ENCODE data around the gene RASL12. TPM values are rescaled to one million over a fixed set of nuclear protein-coding genes. Genes with fewer than 3 reads are reported as not detected.

Gene RASL12
- total and polyA plus RNA-seq, 2 of the 8 experiments (the other 6 are each of a cell fraction or from before 2014, with no cell fraction given), result 9.5 to 10.3 TPM

GRCh38 chr15:65115086-65115485, 47.3 kb upstream of the RASL12 start, which contains the start of gene UBAP1L:
TSS of gene UBAP1L (minus strand) at chr15:65115200. CDS start at chr15:65106215, 8,985 bp downstream.
- H3K9ac ChIP-seq (replicated peaks in 1 of 4; ENCODE audit: extremely low read depth in 1 of 4, low read depth in 3 of 4, low read length in 3 of 4), result no peak within 1 kb of the TSS
- H3K36me3 ChIP-seq (ENCODE audit: control insufficient read depth in 2 of 4, insufficient read depth in 4 of 4, low read length in 3 of 4), result peaks cover 6 to 27% (median 20%) of the 10 kb centered on the region in 4 experiments; a peak in 5 of 8 replicates
- no peaks in the 10 kb centered on the region for H3K79me1 ChIP-seq (ENCODE audit: low read depth, low read length)
- DNase-seq (ENCODE audit: low read depth in 1 of 2, low spot score in 2 of 2) (no peak), FAIRE-seq (no peak)
- no peaks in the 10 kb centered on the region for H3K79me2 ChIP-seq (ENCODE audit: control insufficient read depth in 1 of 2, insufficient read depth in 2 of 2, low read length in 2 of 2)
- H3K23me2 ChIP-seq (ENCODE audit: low read depth, low read length), result no peaks in the 10 kb centered on the region
- H2BK12ac ChIP-seq (ENCODE audit: low read depth, low read length), result no peak within 1 kb of the TSS
- H4K20me1 ChIP-seq (replicated peaks in 1 of 2; ENCODE audit: control insufficient read depth in 1 of 2, insufficient read depth in 2 of 2, low read length in 2 of 2), result no peaks in the 10 kb centered on the region
- no peak within 1 kb of the TSS for H2BK120ac ChIP-seq (replicated peaks; ENCODE audit: low read depth, low read length)
- H3K9me3 ChIP-seq (ENCODE audit: insufficient read depth in 2 of 2, low read depth in 1 of 2, low read length in 1 of 2), result no peaks in the 10 kb centered on the region
- no peak within 1 kb of the TSS for H3K4ac ChIP-seq (replicated peaks; ENCODE audit: insufficient read length, low read depth, low read length)
- no peak within 1 kb of the TSS for H4K8ac ChIP-seq (ENCODE audit: extremely low read depth, insufficient read depth, low read length)
- no peak within 1 kb of the TSS for H3K56ac ChIP-seq (replicated peaks; ENCODE audit: insufficient read length, low read depth, low read length)
- CTCF ChIA-PET (ENCODE audit: partially characterized antibody), result interaction anchor here (0.6 to 3.4 kb wide), 8 partner anchors 14 to 83 kb away, joined by 3 to 13 read pairs (median 4); no protein-coding TSS in a partner anchor
- no peak within 1 kb of the TSS for H2BK15ac ChIP-seq (ENCODE audit: low read length)
- H4K91ac ChIP-seq (replicated peaks; ENCODE audit: insufficient read length, low read length), result no peak within 1 kb of the TSS
- POLR2A ChIA-PET (ENCODE audit: partially characterized antibody), result interaction anchor here (1.0 to 1.3 kb wide), 2 partner anchors 14 to 62 kb away, joined by 3 to 4 read pairs; no protein-coding TSS in a partner anchor
- H3K4me2 ChIP-seq (ENCODE audit: insufficient read depth in 1 of 2, low read depth in 2 of 2, low read length in 2 of 2), result no peak within 1 kb of the TSS
- no peak within 1 kb of the TSS for H2AFZ ChIP-seq (ENCODE audit: low read length)
- H2BK20ac ChIP-seq (ENCODE audit: low read length), result no peak within 1 kb of the TSS
- H2BK5ac ChIP-seq (ENCODE audit: low read depth, low read length), result no peak within 1 kb of the TSS
- H3K27me3 ChIP-seq (replicated peaks in 1 of 4; ENCODE audit: control insufficient read depth in 3 of 4, extremely low read depth in 1 of 4, insufficient read depth in 3 of 4, low read length in 3 of 4), result no peaks in the 10 kb centered on the region
- H3K14ac ChIP-seq (ENCODE audit: insufficient read length), result no peak within 1 kb of the TSS
- no peak within 1 kb of the TSS for H3K23ac ChIP-seq (ENCODE audit: insufficient read length)
- H4K5ac ChIP-seq (ENCODE audit: insufficient read length, low read depth, low read length), result no peak within 1 kb of the TSS
- no peak within 1 kb of the TSS for H3K27ac ChIP-seq (ENCODE audit: low read depth, low read length)
- no peaks in the 10 kb centered on the region for H3K4me1 ChIP-seq (replicated peaks in 1 of 4; ENCODE audit: control insufficient read depth in 3 of 4, insufficient read depth in 4 of 4, low read length in 3 of 4)
- H3K4me3 ChIP-seq (ENCODE audit: extremely low read depth in 1 of 4, insufficient read depth in 2 of 4, low read depth in 3 of 4, low read length in 4 of 4), result no peak within 1 kb of the TSS
- 83% methylated on average over 2 of the region's 2 CpGs; no CpG with 5 or more reads in 1 of the 2 experiments for WGBS, 2 experiments (ENCODE audit: extremely low coverage in 1 of 2, insufficient coverage in 1 of 2, insufficient read length in 1 of 2, insufficient replicate concordance in 2 of 2, low coverage in 1 of 2, low lambda C conversion rate in 2 of 2, missing lambda C conversion rate in 1 of 2)
- no peak within 1 kb of the TSS for H2AK5ac ChIP-seq (ENCODE audit: low read depth, low read length)
- TF ChIP-seq NRF1 (IDR thresholded peaks at IDR 0.05; ENCODE audit: low read depth, low read length) (no peak), CHD1 (IDR thresholded peaks at IDR 0.05; ENCODE audit: low read depth, low read length) (no peak), BRCA1 (IDR thresholded peaks at IDR 0.05; ENCODE audit: low read depth, low read length) (no peak), SIRT6 (IDR thresholded peaks at IDR 0.05; ENCODE audit: low read length) (no peak), RAD21 (IDR thresholded peaks at IDR 0.05 in 1 of 2, conservative IDR thresholded peaks at IDR 0.05 in 1 of 2; ENCODE audit: low read depth in 2 of 2, low read length in 2 of 2) (no peak)
- no peak within 1 kb of the TSS for H3K18ac ChIP-seq (ENCODE audit: extremely low read depth, low read length)
